Measurements from ENCODE around the gene PREPL. TPM values are rescaled to one million over a fixed set of nuclear protein-coding genes. Genes with fewer than 3 reads are reported as not detected.

PREPL gene
- total and polyA plus RNA-seq, 9 of the 15 experiments (the other 6 are each of a cell fraction or from before 2014, with no cell fraction given), result 11.6 to 58.9 (median 27.2) TPM

DNA sequence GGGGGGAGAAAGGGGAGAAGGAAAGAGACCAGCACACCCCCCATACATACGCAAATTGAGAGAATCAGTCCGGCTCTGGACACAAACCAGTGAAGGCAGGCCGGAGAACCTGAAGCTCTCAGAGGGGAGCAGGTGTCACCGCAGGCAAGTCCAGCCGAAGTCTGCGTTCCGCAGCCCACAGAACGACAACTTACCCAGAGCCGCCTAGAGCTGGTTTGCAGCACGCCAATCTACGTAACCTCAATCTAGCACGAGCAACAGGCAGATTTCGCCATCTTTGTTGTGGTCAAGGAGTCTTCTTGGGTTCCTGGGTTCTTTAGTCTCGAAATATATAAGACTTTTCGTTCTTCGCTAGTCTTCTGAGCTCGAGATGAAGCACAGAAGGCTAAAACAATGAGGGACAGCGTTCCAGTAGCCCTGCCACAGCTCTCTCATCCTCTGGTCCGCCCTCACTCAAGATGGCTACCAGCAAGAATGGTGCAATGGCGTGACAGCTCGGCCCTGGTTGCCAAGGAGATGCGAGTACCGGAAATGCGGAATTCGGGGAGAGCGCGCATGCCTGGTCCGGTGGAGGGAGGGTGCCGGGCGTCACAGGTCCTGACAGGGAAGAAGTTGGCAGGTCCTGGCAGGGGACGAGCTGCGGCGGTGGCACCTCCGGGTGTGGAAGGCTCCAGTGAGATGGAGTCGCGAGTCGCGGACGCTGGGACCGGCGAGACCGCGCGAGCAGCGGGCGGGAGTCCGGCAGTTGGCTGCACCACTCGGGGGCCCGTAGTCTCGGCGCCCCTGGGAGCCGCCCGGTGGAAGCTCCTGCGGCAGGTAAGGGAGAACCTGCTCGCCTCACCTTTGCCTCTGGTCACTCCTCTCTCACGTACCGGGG is at the start of gene PREPL, which contains the start of gene CAMKMT (continued):
- TF ChIP-seq, protein P1, sequence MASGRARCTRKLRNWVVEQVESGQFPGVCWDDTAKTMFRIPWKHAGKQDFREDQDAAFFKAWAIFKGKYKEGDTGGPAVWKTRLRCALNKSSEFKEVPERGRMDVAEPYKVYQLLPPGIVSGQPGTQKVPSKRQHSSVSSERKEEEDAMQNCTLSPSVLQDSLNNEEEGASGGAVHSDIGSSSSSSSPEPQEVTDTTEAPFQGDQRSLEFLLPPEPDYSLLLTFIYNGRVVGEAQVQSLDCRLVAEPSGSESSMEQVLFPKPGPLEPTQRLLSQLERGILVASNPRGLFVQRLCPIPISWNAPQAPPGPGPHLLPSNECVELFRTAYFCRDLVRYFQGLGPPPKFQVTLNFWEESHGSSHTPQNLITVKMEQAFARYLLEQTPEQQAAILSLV (tag; IDR thresholded peaks at IDR 0.05), result peak; percentile 86
- TF ChIP-seq NELFE (IDR thresholded peaks at IDR 0.05; ENCODE audit: insufficient read depth, insufficient read length) (no peak), SP1 (CRISPR knock-in tag; IDR thresholded peaks at IDR 0.05) (peak; percentile 15; the same call in 1 of the 2 replicates), SOX6 (IDR thresholded peaks at IDR 0.05) (peak; percentile 42; the same call in 1 of the 2 replicates), PHB (CRISPR knock-in tag; IDR thresholded peaks at IDR 0.05) (no peak), CREB1 (IDR thresholded peaks at IDR 0.05) (peak; percentile 79; the same call in 1 of the 2 replicates), CREB1 (CRISPR knock-in tag; IDR thresholded peaks at IDR 0.05) (peak; percentile 83), KLF10 (CRISPR knock-in tag; IDR thresholded peaks at IDR 0.05) (no peak), SMARCA5 (IDR thresholded peaks at IDR 0.05) (no peak), ZNF644 (tag; IDR thresholded peaks at IDR 0.05; ENCODE audit: low read depth) (peak; percentile 88), CBFB (CRISPR knock-in tag; IDR thresholded peaks at IDR 0.05) (peak; percentile 24; the same call in 1 of the 2 replicates), HNRNPLL (IDR thresholded peaks at IDR 0.05; ENCODE audit: low read depth, low read length, poor library complexity, severe bottlenecking) (peak; percentile 95), KLF16 (IDR thresholded peaks at IDR 0.05) (peak; percentile 80)
- TF ChIP-seq, protein P2, sequence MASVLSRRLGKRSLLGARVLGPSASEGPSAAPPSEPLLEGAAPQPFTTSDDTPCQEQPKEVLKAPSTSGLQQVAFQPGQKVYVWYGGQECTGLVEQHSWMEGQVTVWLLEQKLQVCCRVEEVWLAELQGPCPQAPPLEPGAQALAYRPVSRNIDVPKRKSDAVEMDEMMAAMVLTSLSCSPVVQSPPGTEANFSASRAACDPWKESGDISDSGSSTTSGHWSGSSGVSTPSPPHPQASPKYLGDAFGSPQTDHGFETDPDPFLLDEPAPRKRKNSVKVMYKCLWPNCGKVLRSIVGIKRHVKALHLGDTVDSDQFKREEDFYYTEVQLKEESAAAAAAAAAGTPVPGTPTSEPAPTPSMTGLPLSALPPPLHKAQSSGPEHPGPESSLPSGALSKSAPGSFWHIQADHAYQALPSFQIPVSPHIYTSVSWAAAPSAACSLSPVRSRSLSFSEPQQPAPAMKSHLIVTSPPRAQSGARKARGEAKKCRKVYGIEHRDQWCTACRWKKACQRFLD (CRISPR knock-in tag; IDR thresholded peaks at IDR 0.05), result 0 out of 2 replicates have a peak, but pooled peaks have one; percentile 27
- TF ChIP-seq, protein P3, sequence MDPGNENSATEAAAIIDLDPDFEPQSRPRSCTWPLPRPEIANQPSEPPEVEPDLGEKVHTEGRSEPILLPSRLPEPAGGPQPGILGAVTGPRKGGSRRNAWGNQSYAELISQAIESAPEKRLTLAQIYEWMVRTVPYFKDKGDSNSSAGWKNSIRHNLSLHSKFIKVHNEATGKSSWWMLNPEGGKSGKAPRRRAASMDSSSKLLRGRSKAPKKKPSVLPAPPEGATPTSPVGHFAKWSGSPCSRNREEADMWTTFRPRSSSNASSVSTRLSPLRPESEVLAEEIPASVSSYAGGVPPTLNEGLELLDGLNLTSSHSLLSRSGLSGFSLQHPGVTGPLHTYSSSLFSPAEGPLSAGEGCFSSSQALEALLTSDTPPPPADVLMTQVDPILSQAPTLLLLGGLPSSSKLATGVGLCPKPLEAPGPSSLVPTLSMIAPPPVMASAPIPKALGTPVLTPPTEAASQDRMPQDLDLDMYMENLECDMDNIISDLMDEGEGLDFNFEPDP (CRISPR knock-in tag; IDR thresholded peaks at IDR 0.05), result 0 out of 2 replicates have a peak, but pooled peaks have one; percentile 22
- TF ChIP-seq, protein P4, sequence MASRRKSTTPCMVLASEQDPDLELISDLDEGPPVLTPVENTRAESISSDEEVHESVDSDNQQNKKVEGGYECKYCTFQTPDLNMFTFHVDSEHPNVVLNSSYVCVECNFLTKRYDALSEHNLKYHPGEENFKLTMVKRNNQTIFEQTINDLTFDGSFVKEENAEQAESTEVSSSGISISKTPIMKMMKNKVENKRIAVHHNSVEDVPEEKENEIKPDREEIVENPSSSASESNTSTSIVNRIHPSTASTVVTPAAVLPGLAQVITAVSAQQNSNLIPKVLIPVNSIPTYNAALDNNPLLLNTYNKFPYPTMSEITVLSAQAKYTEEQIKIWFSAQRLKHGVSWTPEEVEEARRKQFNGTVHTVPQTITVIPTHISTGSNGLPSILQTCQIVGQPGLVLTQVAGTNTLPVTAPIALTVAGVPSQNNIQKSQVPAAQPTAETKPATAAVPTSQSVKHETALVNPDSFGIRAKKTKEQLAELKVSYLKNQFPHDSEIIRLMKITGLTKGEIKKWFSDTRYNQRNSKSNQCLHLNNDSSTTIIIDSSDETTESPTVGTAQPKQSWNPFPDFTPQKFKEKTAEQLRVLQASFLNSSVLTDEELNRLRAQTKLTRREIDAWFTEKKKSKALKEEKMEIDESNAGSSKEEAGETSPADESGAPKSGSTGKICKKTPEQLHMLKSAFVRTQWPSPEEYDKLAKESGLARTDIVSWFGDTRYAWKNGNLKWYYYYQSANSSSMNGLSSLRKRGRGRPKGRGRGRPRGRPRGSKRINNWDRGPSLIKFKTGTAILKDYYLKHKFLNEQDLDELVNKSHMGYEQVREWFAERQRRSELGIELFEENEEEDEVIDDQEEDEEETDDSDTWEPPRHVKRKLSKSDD (conservative IDR thresholded peaks at IDR 0.05; ENCODE audit: low read length), result 0 out of 2 replicates have a peak, but pooled peaks have one; percentile 5
- TF ChIP-seq, protein P5, sequence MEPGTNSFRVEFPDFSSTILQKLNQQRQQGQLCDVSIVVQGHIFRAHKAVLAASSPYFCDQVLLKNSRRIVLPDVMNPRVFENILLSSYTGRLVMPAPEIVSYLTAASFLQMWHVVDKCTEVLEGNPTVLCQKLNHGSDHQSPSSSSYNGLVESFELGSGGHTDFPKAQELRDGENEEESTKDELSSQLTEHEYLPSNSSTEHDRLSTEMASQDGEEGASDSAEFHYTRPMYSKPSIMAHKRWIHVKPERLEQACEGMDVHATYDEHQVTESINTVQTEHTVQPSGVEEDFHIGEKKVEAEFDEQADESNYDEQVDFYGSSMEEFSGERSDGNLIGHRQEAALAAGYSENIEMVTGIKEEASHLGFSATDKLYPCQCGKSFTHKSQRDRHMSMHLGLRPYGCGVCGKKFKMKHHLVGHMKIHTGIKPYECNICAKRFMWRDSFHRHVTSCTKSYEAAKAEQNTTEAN (CRISPR knock-in tag; IDR thresholded peaks at IDR 0.05), result no peak; the same call in 1 of the 2 replicates
- TF ChIP-seq, protein P6, sequence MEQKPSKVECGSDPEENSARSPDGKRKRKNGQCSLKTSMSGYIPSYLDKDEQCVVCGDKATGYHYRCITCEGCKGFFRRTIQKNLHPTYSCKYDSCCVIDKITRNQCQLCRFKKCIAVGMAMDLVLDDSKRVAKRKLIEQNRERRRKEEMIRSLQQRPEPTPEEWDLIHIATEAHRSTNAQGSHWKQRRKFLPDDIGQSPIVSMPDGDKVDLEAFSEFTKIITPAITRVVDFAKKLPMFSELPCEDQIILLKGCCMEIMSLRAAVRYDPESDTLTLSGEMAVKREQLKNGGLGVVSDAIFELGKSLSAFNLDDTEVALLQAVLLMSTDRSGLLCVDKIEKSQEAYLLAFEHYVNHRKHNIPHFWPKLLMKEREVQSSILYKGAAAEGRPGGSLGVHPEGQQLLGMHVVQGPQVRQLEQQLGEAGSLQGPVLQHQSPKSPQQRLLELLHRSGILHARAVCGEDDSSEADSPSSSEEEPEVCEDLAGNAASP (IDR thresholded peaks at IDR 0.05), result no peak

Data from K562 (cell line).